ENCODE measurements around the gene CA10.

The CA10 gene
- 0 to 0.09 (median 0) reads per million in 18 experiments for total RNA-seq

- no peak for DNase-seq
Measured at GRCh38 chr17:52158450-52159042, at the start of gene CA10. TSS of gene CA10 (minus strand) at chr17:52158714.

- DNase-seq, result no peak
Measured at GRCh38 chr17:52207796-52208195, 49.3 kb upstream of the CA10 start.

- DNase-seq, result no peak
Measured at GRCh38 chr17:52202520-52203080, 44.1 kb upstream of the CA10 start.

- DNase-seq, result no peak
Measured at GRCh38 chr17:52201767-52202519, 43.4 kb upstream of the CA10 start.

GRCh38 chr17:52191491-52191890 lies 33.0 kb upstream of the CA10 start:
- DNase-seq, result no peak

- no peak for DNase-seq
Measured at GRCh38 chr17:52181782-52182181, 23.3 kb upstream of the CA10 start.

- DNase-seq, result peak in 1 of 2 donors; percentile 17
Measured at GRCh38 chr17:52178012-52178411, 19.5 kb upstream of the CA10 start.

- no peak for DNase-seq
Measured at GRCh38 chr17:52170963-52171572, 12.6 kb upstream of the CA10 start.

- DNase-seq, result no peak
Measured at GRCh38 chr17:52160136-52160567, 1.6 kb upstream of the CA10 start.

GRCh38 chr17:52159246-52160135 lies 977 bp upstream of the CA10 start:
- no peak for DNase-seq

- no peak for DNase-seq
Measured at GRCh38 chr17:52157603-52158449, 688 bp downstream of the CA10 start.

- DNase-seq, result no peak
Measured at GRCh38 chr17:52156576-52157570, 1.6 kb downstream of the CA10 start.

GRCh38 chr17:52155301-52155700 lies 3.2 kb downstream of the CA10 start:
- DNase-seq, result no peak

- DNase-seq, result no peak
Measured at GRCh38 chr17:52154466-52154865, 4.0 kb downstream of the CA10 start.

GRCh38 chr17:52150935-52151334 lies 7.6 kb downstream of the CA10 start:
- DNase-seq, result no peak

GRCh38 chr17:52149626-52150025 lies 8.9 kb downstream of the CA10 start:
- DNase-seq, result no peak

GRCh38 chr17:52148969-52149351 lies 9.6 kb downstream of the CA10 start:
- DNase-seq, result no peak

- DNase-seq, result no peak
Measured at GRCh38 chr17:52148288-52148968, 10.1 kb downstream of the CA10 start.

GRCh38 chr17:52147872-52148271 lies 10.6 kb downstream of the CA10 start:
- no peak for DNase-seq

GRCh38 chr17:52147431-52147830 lies 11.1 kb downstream of the CA10 start:
- no peak for DNase-seq

Measured in inflammatory macrophage (primary cell).